Spleen (tissue), 11 donors: ENCODE data around the gene RAB7B. TPM values are rescaled to one million over a fixed set of nuclear protein-coding genes. Genes with fewer than 3 reads are reported as not detected.

Experiments used
- DNase-seq: peaks from one replicate; pipeline ENCODE4 v3.0.0-alpha.2; 2020
- H3K27ac ChIP-seq, 8 donors: fragments of 200-600 bp; sonication (generic) in 7 of 8; 1 replicate in 4 of 8; 2 replicates in 4 of 8; pipeline versions ENCODE4 v1.5.0 to v1.8.0; 2016 to 2021; ENCODE audit warnings: inconsistent platforms in 4 of 8, mild to moderate bottlenecking in 4 of 8, moderate library complexity in 1 of 8
- H3K27me3 ChIP-seq, 7 donors: fragments of 200-600 bp; sonication (generic) in 6 of 7; replicated peaks in 1 of 7; 1 replicate in 4 of 7; 2 replicates in 3 of 7; pipeline versions ENCODE4 v1.5.0 to v1.8.0; 2016 to 2021; ENCODE audit warnings: inconsistent platforms in 3 of 7, mild to moderate bottlenecking in 1 of 7
- H3K36me3 ChIP-seq, 6 donors: fragments of 200-600 bp; sonication (generic) in 5 of 6; 1 replicate in 4 of 6; 2 replicates in 2 of 6; pipeline versions ENCODE4 v1.5.0 to v1.8.0; 2016 to 2021; ENCODE audit warnings: inconsistent platforms in 2 of 6
- H3K4me1 ChIP-seq, 6 donors: fragments of 200-600 bp; sonication (generic) in 5 of 6; 1 replicate in 3 of 6; 2 replicates in 3 of 6; pipeline versions ENCODE4 v1.5.0 to v1.8.0; 2016 to 2021; ENCODE audit warnings: inconsistent platforms in 3 of 6
- H3K4me3 ChIP-seq, 8 donors: fragments of 200-600 bp; sonication (generic) in 7 of 8; 1 replicate in 4 of 8; 2 replicates in 4 of 8; pipeline versions ENCODE4 v1.5.0 to v1.8.0; 2016 to 2021; ENCODE audit warnings: inconsistent platforms in 4 of 8, mild to moderate bottlenecking in 4 of 8, moderate library complexity in 2 of 8
- H3K9me3 ChIP-seq, 8 donors: fragments of 200-600 bp; sonication (generic) in 7 of 8; 1 replicate in 4 of 8; 2 replicates in 4 of 8; pipeline versions ENCODE4 v1.5.0 to v1.8.0; 2016 to 2021; ENCODE audit warnings: inconsistent platforms in 4 of 8
- CTCF ChIP-seq, 11 experiments: fragments of 200-600 bp in 7 of 11; fragments of 450-650 bp in 4 of 11; sonication (generic) in 4 of 11; IDR thresholded peaks in 8 of 11; conservative IDR thresholded peaks in 3 of 11; 1 replicate in 7 of 11; 2 replicates in 4 of 11; pipeline versions ENCODE4 v1.4.0 to v1.8.0; 2016 to 2021; ENCODE audit warnings: antibody characterized with exemption in 11 of 11, inconsistent platforms in 4 of 11, mild to moderate bottlenecking in 1 of 11
- POLR2A ChIP-seq, 3 donors: fragments of 450-650 bp; IDR thresholded peaks; one replicate each; pipeline ENCODE4 v1.5.1; 2017; ENCODE audit warnings: antibody characterized with exemption in 3 of 3, mild to moderate bottlenecking in 1 of 3
- POLR2AphosphoS5 ChIP-seq, 3 donors: sonication (generic); formaldehyde crosslinking; IDR thresholded peaks; one replicate each; pipeline ENCODE4 v1.5.1; 2017; ENCODE audit warnings: antibody characterized with exemption in 3 of 3
- WGBS, 5 donors: extraction: QIAGEN DNeasy Blood & Tissue Kit in 3 of 5; methylation state at CpG; one replicate each; pipeline versions ENCODE4 v1.1.5 to v1.1.7; 2013 to 2018; 5-methylcytosine and 5-hydroxymethylcytosine counted together
- intact Hi-C: fragments of 100-400 bp; cut with DNase I; formaldehyde crosslinking; loops from one replicate; pipeline ENCODE4 v1.15.0; 2023; ENCODE audit warnings: low total_unique reads
- polyA plus RNA-seq, 3 donors: library from polyadenylated mRNA; stranded (reverse); fragments of 200-250 nt; gene quantifications; one replicate each; pipeline ENCODE4 v1.2.1, GENCODE V29; 2013
- total RNA-seq, 7 donors: library from RNA; depleted of rRNA in 3 of 7; stranded (reverse); fragments of >200 nt in 3 of 7; fragmentation: NEBNext Ultra II Directional in 4 of 7; extraction: Animal tissue kit (Norgen Biotek cat#: 25700) in 4 of 7; gene quantifications; one replicate each; pipeline versions ENCODE4 v1.1.0 to v1.2.1, GENCODE V29; 2016 to 2021
- donor health status: healthy with polysubstance abuse.
- donor health status: DM: no; HTN: no; CAD: no; lungs with moderate emphysema.
- donor health status: DM: no; HTN: no; CAD: no.
- donor health status: Bipolar disorder and iron deficiency.
- donor health status: healthy.
- donor health status: DM: no; HTN: no; CAD: no.
- donor health status: DM: yes; HTN: yes; CAD: no.

RAB7B gene
- total and polyA plus RNA-seq, 10 donors, result 0.34 to 3.2 (median 1.9) TPM

- intact Hi-C loops, result no loop called here
- H3K4me3 ChIP-seq, result no peak within 1 kb of the TSS
- no peak for DNase-seq
- no peak within 1 kb of the TSS for H3K27ac ChIP-seq
- TF ChIP-seq POLR2AphosphoS5 (IDR thresholded peaks at IDR 0.05) (no peak), POLR2A (IDR thresholded peaks at IDR 0.05) (no peak), CTCF (IDR thresholded peaks at IDR 0.05 in 8 of 11, conservative IDR thresholded peaks at IDR 0.05 in 3 of 11) (no peak)
- peaks cover 0 to 9% (median 0%) of the 10 kb centered on the region in 7 donors for H3K27me3 ChIP-seq
- WGBS, 5 donors, result 85 to 95% (median 92%) methylated on average over 10 to 11 of the region's 11 CpGs
- no peaks in the 10 kb centered on the region for H3K4me1 ChIP-seq
- H3K9me3 ChIP-seq, result no peaks in the 10 kb centered on the region
- H3K36me3 ChIP-seq, result no peaks in the 10 kb centered on the region
Measured at GRCh38 chr1:206023695-206024094, 20.5 kb upstream of the RAB7B start, which contains the start of gene CTSE. Gene CTSE (minus strand): TSS chr1:206023895. CDS start chr1:206023791, 104 bp downstream.

- H3K4me1 ChIP-seq, result no peaks in the 10 kb centered on the region
- H3K4me3 ChIP-seq, result no peak overlapping the region
- 83 to 96% (median 94%) methylated on average over 6 to 7 of the region's 7 CpGs for WGBS, 5 donors
- H3K27ac ChIP-seq, result no peak overlapping the region
- TF ChIP-seq CTCF (IDR thresholded peaks at IDR 0.05 in 8 of 11, conservative IDR thresholded peaks at IDR 0.05 in 3 of 11) (no peak), POLR2A (IDR thresholded peaks at IDR 0.05) (no peak)
- no peaks in the 10 kb centered on the region for H3K9me3 ChIP-seq
- no peaks in the 10 kb centered on the region for H3K36me3 ChIP-seq
- DNase-seq, result no peak
- H3K27me3 ChIP-seq, result peaks cover 0 to 9% (median 0%) of the 10 kb centered on the region in 7 donors
- intact Hi-C loops, result no loop called here
Measured at GRCh38 chr1:206022766-206023165, 19.6 kb upstream of the RAB7B start.

DNA sequence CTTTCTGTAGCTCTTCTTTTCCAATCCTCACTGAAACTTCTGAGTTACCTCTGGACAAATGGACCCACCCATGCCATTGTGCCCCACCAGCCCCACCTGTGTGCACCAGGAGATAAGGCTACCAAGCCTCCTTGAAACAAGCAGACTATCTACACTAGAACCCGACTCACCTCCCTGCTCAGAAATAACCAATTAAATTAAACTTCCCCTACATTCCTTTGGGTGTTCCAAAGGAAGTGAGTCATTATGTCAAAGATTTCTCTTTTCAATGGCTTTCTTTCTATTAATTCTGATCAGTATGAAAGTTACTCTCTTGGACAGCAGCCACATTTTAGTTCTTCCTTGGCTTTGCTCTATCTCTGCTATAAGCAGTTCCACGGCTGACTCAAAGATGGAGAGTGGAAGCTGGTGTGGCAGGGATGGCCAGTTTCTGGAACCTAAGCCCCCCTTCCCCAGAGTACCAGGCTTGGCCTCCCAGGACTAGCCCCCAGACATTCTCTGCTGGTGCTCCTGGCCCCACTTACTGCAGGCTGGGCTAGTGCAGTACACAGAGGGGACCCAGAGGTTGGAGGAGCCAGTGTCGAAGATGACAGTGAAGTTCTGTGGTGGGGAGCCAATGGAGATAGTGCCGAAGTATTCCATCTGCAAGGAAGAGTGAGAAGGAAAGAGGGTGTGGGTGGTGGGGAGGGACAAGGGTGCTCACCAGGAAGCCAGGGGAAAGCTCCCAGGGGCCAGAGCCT lies 18.6 kb upstream of the RAB7B start:
- H3K4me1 ChIP-seq, result no peaks in the 10 kb centered on the region
- no peak overlapping the region for H3K4me3 ChIP-seq
- intact Hi-C loops, result no loop called here
- WGBS, 5 donors, result 73 to 82% (median 78%) methylated on average over 4 of the region's 4 CpGs
- H3K27me3 ChIP-seq, result peaks cover 0 to 9% (median 0%) of the 10 kb centered on the region in 7 donors
- H3K9me3 ChIP-seq, result no peaks in the 10 kb centered on the region
- no peak overlapping the region for H3K27ac ChIP-seq
- DNase-seq, result no peak
- H3K36me3 ChIP-seq, result no peaks in the 10 kb centered on the region
- TF ChIP-seq POLR2A (IDR thresholded peaks at IDR 0.05), result no peak
- no peak for TF ChIP-seq CTCF (IDR thresholded peaks at IDR 0.05 in 8 of 11, conservative IDR thresholded peaks at IDR 0.05 in 3 of 11)
- no peak for TF ChIP-seq POLR2AphosphoS5 (IDR thresholded peaks at IDR 0.05)

GRCh38 chr1:206021008-206021625 lies 17.9 kb upstream of the RAB7B start:
- Histone ChIP-seq H3K4me1 (no peaks in the 10 kb centered on the region), H3K27ac (no peak overlapping the region), H3K9me3 (no peaks in the 10 kb centered on the region), H3K36me3 (no peaks in the 10 kb centered on the region), H3K4me3 (no peak overlapping the region), H3K27me3 (peaks cover 0 to 9% (median 0%) of the 10 kb centered on the region in 7 donors)
- TF ChIP-seq POLR2AphosphoS5 (IDR thresholded peaks at IDR 0.05) (no peak), CTCF (IDR thresholded peaks at IDR 0.05 in 8 of 11, conservative IDR thresholded peaks at IDR 0.05 in 3 of 11) (no peak), POLR2A (IDR thresholded peaks at IDR 0.05) (no peak)
- no peak for DNase-seq
- intact Hi-C loops, result no loop called here
- WGBS, 5 donors, result 91 to 95% (median 94%) methylated on average over 9 of the region's 9 CpGs
